ENCODE data around the gene ATOSA.

- TF ChIP-seq CTCF (conservative IDR thresholded peaks at IDR 0.05; ENCODE audit: low read length) (no peak), EZH2phosphoT487 (IDR thresholded peaks at IDR 0.05; ENCODE audit: borderline replicate concordance, low read depth, low read length) (no peak)
Measured at GRCh38 chr15:52636459-52636858, 42.7 kb downstream of the ATOSA start.

All from OCI-LY7 (cell line).